H1 (cell line): ENCODE results near the gene TRAPPC2B. TPM values are rescaled to one million over a fixed set of nuclear protein-coding genes. Genes with fewer than 3 reads are reported as not detected.

Experiments used
- CBX8 ChIP-seq: fragments of 300-800, 300-1000 bp; sonication (generic); IDR thresholded peaks from 2 replicates; pipeline ENCODE4 v1.7.1; 2016; ENCODE audit warnings: low read depth, low read length, borderline replicate concordance
- EP300 ChIP-seq, 2 experiments: IDR thresholded peaks; 1 replicate in 1 of 2; 2 replicates in 1 of 2; pipeline ENCODE4 v1.6.1; 2011 to 2012; ENCODE audit warnings: low read depth in 2 of 2, low read length in 2 of 2, mild to moderate bottlenecking in 2 of 2, borderline replicate concordance in 1 of 2, inconsistent platforms in 1 of 2, moderate library complexity in 1 of 2
- NRF1 ChIP-seq: IDR thresholded peaks from 2 replicates; pipeline ENCODE4 v1.6.1; 2011; ENCODE audit warnings: mild to moderate bottlenecking, low read depth, low read length, improper control_type of control experiment
- RFX5 ChIP-seq: IDR thresholded peaks from 2 replicates; pipeline ENCODE4 v1.6.1; 2011; ENCODE audit warnings: low read depth, low read length, improper control_type of control experiment, borderline replicate concordance
- SP1 ChIP-seq: IDR thresholded peaks from 2 replicates; pipeline ENCODE4 v1.6.1; 2011; ENCODE audit warnings: low read depth, low read length
- SP2 ChIP-seq: IDR thresholded peaks from 2 replicates; pipeline ENCODE4 v1.6.1; 2012; ENCODE audit warnings: mild to moderate bottlenecking, low read length, inconsistent platforms
- ZNF274 ChIP-seq: IDR thresholded peaks from 2 replicates; pipeline ENCODE4 v1.7.0; 2012; ENCODE audit warnings: low read length, borderline replicate concordance; ENCODE audit errors: extremely low read depth
- polyA plus RNA-seq, 7 experiments: library from polyadenylated mRNA; depleted of rRNA in 3 of 7; stranded (reverse) in 5 of 7; unstranded in 2 of 7; fragments of >200 nt in 5 of 7; fragments of 200-250 nt in 2 of 7; gene quantifications; 1 replicate in 5 of 7; 2 replicates in 1 of 7; 4 replicates in 1 of 7; pipeline versions ENCODE4 v1.2.1 to v1.2.3, GENCODE V29; 2011 to 2013; ENCODE audit warnings: missing spikeins in 2 of 7, mixed read lengths in 2 of 7
- total RNA-seq: library from RNA; stranded (reverse); fragmentation: NEBNext Ultra II Directional; extraction: Animal tissue kit (Norgen Biotek cat#: 25700); gene quantifications from 2 replicates; pipeline ENCODE4 v1.2.1, GENCODE V29; 2021
- TF ChIP-seq, protein P1 (sequence below): fragments of 300-600 bp; sonication (generic); IDR thresholded peaks from 2 replicates; pipeline ENCODE4 v1.7.1; 2012; ENCODE audit warnings: low read length, moderate library complexity, mild to moderate bottlenecking, inconsistent platforms; ENCODE audit not compliant: insufficient replicate concordance
- TF ChIP-seq, protein P2 (sequence below): IDR thresholded peaks from 2 replicates; pipeline ENCODE4 v1.6.1; 2011; ENCODE audit warnings: low read depth, mild to moderate bottlenecking, low read length; ENCODE audit not compliant: insufficient read depth

Gene TRAPPC2B
- total and polyA plus RNA-seq, 2 of the 8 experiments (the other 6 are each of a cell fraction or from before 2014, with no cell fraction given) = 8.7 to 28.3 TPM

DNA sequence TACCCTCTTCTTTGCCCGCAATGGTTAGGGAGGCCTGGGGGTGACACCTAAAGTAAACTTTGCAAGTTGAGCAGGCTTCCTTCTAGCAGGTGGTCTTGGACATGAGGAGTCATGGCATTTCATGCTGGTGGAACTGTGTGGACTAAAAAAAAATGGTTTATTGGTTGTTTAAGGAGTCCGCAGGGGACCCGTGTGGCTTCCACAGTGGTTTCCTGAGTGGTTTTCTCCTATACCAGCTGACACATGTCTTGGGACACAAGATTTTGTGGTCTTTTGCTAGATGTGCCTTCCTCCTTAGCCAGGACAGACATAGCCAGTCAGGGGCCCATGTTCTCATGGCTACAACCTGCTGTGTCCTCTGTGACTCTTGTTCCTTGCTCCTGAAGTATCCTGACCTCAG is 41.6 kb upstream of the TRAPPC2B start (continued):
- TF ChIP-seq, protein P1, sequence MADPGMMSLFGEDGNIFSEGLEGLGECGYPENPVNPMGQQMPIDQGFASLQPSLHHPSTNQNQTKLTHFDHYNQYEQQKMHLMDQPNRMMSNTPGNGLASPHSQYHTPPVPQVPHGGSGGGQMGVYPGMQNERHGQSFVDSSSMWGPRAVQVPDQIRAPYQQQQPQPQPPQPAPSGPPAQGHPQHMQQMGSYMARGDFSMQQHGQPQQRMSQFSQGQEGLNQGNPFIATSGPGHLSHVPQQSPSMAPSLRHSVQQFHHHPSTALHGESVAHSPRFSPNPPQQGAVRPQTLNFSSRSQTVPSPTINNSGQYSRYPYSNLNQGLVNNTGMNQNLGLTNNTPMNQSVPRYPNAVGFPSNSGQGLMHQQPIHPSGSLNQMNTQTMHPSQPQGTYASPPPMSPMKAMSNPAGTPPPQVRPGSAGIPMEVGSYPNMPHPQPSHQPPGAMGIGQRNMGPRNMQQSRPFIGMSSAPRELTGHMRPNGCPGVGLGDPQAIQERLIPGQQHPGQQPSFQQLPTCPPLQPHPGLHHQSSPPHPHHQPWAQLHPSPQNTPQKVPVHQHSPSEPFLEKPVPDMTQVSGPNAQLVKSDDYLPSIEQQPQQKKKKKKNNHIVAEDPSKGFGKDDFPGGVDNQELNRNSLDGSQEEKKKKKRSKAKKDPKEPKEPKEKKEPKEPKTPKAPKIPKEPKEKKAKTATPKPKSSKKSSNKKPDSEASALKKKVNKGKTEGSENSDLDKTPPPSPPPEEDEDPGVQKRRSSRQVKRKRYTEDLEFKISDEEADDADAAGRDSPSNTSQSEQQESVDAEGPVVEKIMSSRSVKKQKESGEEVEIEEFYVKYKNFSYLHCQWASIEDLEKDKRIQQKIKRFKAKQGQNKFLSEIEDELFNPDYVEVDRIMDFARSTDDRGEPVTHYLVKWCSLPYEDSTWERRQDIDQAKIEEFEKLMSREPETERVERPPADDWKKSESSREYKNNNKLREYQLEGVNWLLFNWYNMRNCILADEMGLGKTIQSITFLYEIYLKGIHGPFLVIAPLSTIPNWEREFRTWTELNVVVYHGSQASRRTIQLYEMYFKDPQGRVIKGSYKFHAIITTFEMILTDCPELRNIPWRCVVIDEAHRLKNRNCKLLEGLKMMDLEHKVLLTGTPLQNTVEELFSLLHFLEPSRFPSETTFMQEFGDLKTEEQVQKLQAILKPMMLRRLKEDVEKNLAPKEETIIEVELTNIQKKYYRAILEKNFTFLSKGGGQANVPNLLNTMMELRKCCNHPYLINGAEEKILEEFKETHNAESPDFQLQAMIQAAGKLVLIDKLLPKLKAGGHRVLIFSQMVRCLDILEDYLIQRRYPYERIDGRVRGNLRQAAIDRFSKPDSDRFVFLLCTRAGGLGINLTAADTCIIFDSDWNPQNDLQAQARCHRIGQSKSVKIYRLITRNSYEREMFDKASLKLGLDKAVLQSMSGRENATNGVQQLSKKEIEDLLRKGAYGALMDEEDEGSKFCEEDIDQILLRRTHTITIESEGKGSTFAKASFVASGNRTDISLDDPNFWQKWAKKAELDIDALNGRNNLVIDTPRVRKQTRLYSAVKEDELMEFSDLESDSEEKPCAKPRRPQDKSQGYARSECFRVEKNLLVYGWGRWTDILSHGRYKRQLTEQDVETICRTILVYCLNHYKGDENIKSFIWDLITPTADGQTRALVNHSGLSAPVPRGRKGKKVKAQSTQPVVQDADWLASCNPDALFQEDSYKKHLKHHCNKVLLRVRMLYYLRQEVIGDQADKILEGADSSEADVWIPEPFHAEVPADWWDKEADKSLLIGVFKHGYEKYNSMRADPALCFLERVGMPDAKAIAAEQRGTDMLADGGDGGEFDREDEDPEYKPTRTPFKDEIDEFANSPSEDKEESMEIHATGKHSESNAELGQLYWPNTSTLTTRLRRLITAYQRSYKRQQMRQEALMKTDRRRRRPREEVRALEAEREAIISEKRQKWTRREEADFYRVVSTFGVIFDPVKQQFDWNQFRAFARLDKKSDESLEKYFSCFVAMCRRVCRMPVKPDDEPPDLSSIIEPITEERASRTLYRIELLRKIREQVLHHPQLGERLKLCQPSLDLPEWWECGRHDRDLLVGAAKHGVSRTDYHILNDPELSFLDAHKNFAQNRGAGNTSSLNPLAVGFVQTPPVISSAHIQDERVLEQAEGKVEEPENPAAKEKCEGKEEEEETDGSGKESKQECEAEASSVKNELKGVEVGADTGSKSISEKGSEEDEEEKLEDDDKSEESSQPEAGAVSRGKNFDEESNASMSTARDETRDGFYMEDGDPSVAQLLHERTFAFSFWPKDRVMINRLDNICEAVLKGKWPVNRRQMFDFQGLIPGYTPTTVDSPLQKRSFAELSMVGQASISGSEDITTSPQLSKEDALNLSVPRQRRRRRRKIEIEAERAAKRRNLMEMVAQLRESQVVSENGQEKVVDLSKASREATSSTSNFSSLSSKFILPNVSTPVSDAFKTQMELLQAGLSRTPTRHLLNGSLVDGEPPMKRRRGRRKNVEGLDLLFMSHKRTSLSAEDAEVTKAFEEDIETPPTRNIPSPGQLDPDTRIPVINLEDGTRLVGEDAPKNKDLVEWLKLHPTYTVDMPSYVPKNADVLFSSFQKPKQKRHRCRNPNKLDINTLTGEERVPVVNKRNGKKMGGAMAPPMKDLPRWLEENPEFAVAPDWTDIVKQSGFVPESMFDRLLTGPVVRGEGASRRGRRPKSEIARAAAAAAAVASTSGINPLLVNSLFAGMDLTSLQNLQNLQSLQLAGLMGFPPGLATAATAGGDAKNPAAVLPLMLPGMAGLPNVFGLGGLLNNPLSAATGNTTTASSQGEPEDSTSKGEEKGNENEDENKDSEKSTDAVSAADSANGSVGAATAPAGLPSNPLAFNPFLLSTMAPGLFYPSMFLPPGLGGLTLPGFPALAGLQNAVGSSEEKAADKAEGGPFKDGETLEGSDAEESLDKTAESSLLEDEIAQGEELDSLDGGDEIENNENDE = no peak
- TF ChIP-seq ZNF274 (no peak), RFX5 (no peak), EP300 (IDR thresholded peaks at IDR 0.05; ENCODE audit: borderline replicate concordance in 1 of 2, low read depth in 2 of 2, low read length in 2 of 2) (no peak), SP2 (no peak), SP1 (no peak), CBX8 (no peak), NRF1 (no peak)
- TF ChIP-seq, protein P2, sequence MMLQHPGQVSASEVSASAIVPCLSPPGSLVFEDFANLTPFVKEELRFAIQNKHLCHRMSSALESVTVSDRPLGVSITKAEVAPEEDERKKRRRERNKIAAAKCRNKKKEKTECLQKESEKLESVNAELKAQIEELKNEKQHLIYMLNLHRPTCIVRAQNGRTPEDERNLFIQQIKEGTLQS = no peak
